GM23338 (cell line): ENCODE results near the gene SPACA4. TPM values are rescaled to one million over a fixed set of nuclear protein-coding genes. Genes with fewer than 3 reads are reported as not detected.

Experiments used
- ATAC-seq: fragments of 200-7000 bp; cut with Tn5 transposase; 3 replicates; pipeline ENCODE4 v1.9.1; 2020
- DNase-seq: peaks from one replicate; pipeline ENCODE4 v3.0.0-alpha.2; 2015; ENCODE audit warnings: low spot score
- H2AFZ ChIP-seq: fragments of 200-600 bp; sonication (generic); 2 replicates; pipeline ENCODE4 v1.8.0; 2016; ENCODE audit warnings: antibody characterized with exemption, mild to moderate bottlenecking, moderate library complexity
- H3F3A ChIP-seq: fragments of 200-600 bp; sonication (generic); replicated peaks from 2 replicates; pipeline ENCODE4 v1.8.0; 2017; ENCODE audit warnings: antibody characterized with exemption, mixed run types, low read depth
- H3K27ac ChIP-seq: fragments of 200-600 bp; sonication (generic); 2 replicates; pipeline ENCODE4 v1.6.1; 2016; ENCODE audit warnings: low read depth
- H3K27me3 ChIP-seq: fragments of 200-600 bp; sonication (generic); 2 replicates; pipeline ENCODE4 v1.8.0; 2016; ENCODE audit warnings: mild to moderate bottlenecking, mixed run types, moderate library complexity; ENCODE audit not compliant: insufficient read depth
- H3K36me3 ChIP-seq: fragments of 200-600 bp; sonication (generic); 2 replicates; pipeline ENCODE4 v1.8.0; 2016; ENCODE audit warnings: mild to moderate bottlenecking; ENCODE audit not compliant: insufficient read depth
- H3K4me1 ChIP-seq: fragments of 200-600 bp; sonication (generic); 2 replicates; pipeline ENCODE4 v1.8.0; 2016; ENCODE audit warnings: mild to moderate bottlenecking, moderate library complexity; ENCODE audit not compliant: insufficient read depth
- H3K4me2 ChIP-seq: fragments of 200-600 bp; sonication (generic); 2 replicates; pipeline ENCODE4 v1.7.1; 2017; ENCODE audit warnings: mixed run types
- H3K4me3 ChIP-seq: fragments of 200-600 bp; sonication (generic); 2 replicates; pipeline ENCODE4 v1.6.1; 2016; ENCODE audit warnings: mixed run types
- H3K79me2 ChIP-seq: fragments of 200-600 bp; sonication (generic); replicated peaks from 2 replicates; pipeline ENCODE4 v1.8.0; 2017; ENCODE audit warnings: mild to moderate bottlenecking; ENCODE audit not compliant: insufficient read depth
- H3K9me2 ChIP-seq: fragments of 200-600 bp; sonication (generic); 2 replicates; pipeline ENCODE4 v1.8.0; 2017; ENCODE audit not compliant: insufficient read depth
- H4K20me1 ChIP-seq: fragments of 200-600 bp; sonication (generic); replicated peaks from 2 replicates; pipeline ENCODE4 v1.8.0; 2017; ENCODE audit warnings: mild to moderate bottlenecking; ENCODE audit not compliant: insufficient read depth
- H3K27ac Mint-ChIP-seq: 2 replicates; pipeline ENCODE4 v1.8.0; 2020; ENCODE audit warnings: inconsistent platforms, mild to moderate bottlenecking, moderate library complexity, mixed read lengths
- H3K27me3 Mint-ChIP-seq: 3 replicates; pipeline ENCODE4 v1.8.0; 2022; ENCODE audit warnings: low read depth, mild to moderate bottlenecking, moderate library complexity, mixed read lengths, inconsistent platforms; ENCODE audit not compliant: insufficient read depth, poor library complexity
- H3K36me3 Mint-ChIP-seq: 3 replicates; pipeline ENCODE4 v1.8.0; 2021; ENCODE audit warnings: low read depth, mild to moderate bottlenecking, inconsistent platforms, moderate library complexity, mixed read lengths
- H3K4me1 Mint-ChIP-seq: 3 replicates; pipeline ENCODE4 v1.8.0; 2020; ENCODE audit warnings: mild to moderate bottlenecking, inconsistent platforms, mixed read lengths
- H3K4me3 Mint-ChIP-seq: 3 replicates; pipeline ENCODE4 v1.8.0; 2021; ENCODE audit warnings: moderate library complexity, mild to moderate bottlenecking, inconsistent platforms, mixed read lengths
- H3K9me3 Mint-ChIP-seq: 3 replicates; pipeline ENCODE4 v1.8.0; 2020; ENCODE audit warnings: moderate library complexity, mild to moderate bottlenecking, inconsistent platforms, mixed read lengths
- CREB1 ChIP-seq: fragments of 250-450 bp; sonication (Bioruptor Pico); IDR thresholded peaks from 2 replicates; pipeline ENCODE4 v1.5.0; 2020; ENCODE audit warnings: low read depth, mild to moderate bottlenecking, moderate library complexity
- NANOG ChIP-seq: IDR thresholded peaks from 2 replicates; pipeline ENCODE4 v1.6.1; 2016; ENCODE audit warnings: antibody characterized with exemption, borderline replicate concordance
- POLR2AphosphoS5 ChIP-seq: IDR thresholded peaks from 2 replicates; pipeline ENCODE4 v1.6.1; 2016; ENCODE audit warnings: antibody characterized with exemption, low read depth
- polyA plus RNA-seq: library from polyadenylated mRNA; unstranded; fragments of >200 nt; fragmentation: Nextera tagmentation; extraction: Ambion mirVana; gene quantifications from 2 replicates; pipeline ENCODE4 v1.2.1, GENCODE V29; 2016
- total RNA-seq: library from RNA; depleted of rRNA; stranded (reverse); fragments of >200 nt; shearing (Covaris generic); gene quantifications from 2 replicates; pipeline ENCODE4 v1.2.3, GENCODE V29; 2014
- TF ChIP-seq, protein P1 (sequence below): fragments of 250-450 bp; sonication (Bioruptor Pico); IDR thresholded peaks from 2 replicates; pipeline ENCODE4 v1.5.0; 2020; ENCODE audit warnings: mild to moderate bottlenecking, moderate library complexity

Gene SPACA4
- total and polyA plus RNA-seq, 2 experiments from 2014 or later = not detected

DNA sequence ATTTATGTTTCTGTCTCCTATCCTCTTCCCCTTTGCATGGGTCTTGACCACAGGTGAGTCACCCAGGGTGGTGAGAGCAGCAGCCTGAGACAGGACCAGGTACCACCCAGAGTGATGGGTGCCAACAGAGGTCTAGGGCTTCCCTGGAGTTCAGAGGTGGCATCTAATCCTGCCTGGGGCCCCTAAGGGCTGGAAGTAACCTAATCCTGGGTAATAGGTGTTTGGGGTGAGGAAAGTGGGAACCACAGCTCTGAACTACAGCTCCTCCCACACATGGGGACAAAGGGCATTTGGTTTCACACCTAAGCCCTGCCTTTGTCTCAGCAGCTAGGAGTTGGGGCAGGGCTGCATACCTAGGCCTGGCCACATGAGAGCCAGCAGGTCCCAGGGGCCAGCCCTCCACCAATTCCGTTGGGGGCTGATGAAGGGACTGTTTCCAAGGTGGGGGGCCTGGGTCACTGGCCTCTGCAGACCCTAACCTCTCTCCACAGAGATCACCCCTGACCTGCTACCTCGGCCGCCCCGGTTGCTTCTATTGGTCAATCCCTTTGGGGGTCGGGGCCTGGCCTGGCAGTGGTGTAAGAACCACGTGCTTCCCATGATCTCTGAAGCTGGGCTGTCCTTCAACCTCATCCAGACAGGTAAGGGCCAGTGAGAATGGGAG, 20.8 kb downstream of the SPACA4 start (continued):
- TF ChIP-seq, protein P1, sequence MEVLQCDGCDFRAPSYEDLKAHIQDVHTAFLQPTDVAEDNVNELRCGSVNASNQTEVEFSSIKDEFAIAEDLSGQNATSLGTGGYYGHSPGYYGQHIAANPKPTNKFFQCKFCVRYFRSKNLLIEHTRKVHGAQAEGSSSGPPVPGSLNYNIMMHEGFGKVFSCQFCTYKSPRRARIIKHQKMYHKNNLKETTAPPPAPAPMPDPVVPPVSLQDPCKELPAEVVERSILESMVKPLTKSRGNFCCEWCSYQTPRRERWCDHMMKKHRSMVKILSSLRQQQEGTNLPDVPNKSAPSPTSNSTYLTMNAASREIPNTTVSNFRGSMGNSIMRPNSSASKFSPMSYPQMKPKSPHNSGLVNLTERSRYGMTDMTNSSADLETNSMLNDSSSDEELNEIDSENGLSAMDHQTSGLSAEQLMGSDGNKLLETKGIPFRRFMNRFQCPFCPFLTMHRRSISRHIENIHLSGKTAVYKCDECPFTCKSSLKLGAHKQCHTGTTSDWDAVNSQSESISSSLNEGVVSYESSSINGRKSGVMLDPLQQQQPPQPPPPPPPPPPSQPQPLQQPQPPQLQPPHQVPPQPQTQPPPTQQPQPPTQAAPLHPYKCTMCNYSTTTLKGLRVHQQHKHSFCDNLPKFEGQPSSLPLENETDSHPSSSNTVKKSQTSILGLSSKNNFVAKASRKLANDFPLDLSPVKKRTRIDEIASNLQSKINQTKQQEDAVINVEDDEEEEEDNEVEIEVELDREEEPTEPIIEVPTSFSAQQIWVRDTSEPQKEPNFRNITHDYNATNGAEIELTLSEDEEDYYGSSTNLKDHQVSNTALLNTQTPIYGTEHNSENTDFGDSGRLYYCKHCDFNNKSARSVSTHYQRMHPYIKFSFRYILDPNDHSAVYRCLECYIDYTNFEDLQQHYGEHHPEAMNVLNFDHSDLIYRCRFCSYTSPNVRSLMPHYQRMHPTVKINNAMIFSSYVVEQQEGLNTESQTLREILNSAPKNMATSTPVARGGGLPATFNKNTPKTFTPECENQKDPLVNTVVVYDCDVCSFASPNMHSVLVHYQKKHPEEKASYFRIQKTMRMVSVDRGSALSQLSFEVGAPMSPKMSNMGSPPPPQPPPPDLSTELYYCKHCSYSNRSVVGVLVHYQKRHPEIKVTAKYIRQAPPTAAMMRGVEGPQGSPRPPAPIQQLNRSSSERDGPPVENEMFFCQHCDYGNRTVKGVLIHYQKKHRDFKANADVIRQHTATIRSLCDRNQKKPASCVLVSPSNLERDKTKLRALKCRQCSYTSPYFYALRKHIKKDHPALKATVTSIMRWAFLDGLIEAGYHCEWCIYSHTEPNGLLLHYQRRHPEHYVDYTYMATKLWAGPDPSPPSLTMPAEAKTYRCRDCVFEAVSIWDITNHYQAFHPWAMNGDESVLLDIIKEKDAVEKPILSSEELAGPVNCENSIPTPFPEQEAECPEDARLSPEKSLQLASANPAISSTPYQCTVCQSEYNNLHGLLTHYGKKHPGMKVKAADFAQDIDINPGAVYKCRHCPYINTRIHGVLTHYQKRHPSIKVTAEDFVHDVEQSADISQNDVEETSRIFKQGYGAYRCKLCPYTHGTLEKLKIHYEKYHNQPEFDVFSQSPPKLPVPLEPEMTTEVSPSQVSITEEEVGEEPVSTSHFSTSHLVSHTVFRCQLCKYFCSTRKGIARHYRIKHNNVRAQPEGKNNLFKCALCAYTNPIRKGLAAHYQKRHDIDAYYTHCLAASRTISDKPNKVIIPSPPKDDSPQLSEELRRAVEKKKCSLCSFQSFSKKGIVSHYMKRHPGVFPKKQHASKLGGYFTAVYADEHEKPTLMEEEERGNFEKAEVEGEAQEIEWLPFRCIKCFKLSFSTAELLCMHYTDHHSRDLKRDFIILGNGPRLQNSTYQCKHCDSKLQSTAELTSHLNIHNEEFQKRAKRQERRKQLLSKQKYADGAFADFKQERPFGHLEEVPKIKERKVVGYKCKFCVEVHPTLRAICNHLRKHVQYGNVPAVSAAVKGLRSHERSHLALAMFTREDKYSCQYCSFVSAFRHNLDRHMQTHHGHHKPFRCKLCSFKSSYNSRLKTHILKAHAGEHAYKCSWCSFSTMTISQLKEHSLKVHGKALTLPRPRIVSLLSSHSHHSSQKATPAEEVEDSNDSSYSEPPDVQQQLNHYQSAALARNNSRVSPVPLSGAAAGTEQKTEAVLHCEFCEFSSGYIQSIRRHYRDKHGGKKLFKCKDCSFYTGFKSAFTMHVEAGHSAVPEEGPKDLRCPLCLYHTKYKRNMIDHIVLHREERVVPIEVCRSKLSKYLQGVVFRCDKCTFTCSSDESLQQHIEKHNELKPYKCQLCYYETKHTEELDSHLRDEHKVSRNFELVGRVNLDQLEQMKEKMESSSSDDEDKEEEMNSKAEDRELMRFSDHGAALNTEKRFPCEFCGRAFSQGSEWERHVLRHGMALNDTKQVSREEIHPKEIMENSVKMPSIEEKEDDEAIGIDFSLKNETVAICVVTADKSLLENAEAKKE (CRISPR knock-in tag) = no peak

DNA sequence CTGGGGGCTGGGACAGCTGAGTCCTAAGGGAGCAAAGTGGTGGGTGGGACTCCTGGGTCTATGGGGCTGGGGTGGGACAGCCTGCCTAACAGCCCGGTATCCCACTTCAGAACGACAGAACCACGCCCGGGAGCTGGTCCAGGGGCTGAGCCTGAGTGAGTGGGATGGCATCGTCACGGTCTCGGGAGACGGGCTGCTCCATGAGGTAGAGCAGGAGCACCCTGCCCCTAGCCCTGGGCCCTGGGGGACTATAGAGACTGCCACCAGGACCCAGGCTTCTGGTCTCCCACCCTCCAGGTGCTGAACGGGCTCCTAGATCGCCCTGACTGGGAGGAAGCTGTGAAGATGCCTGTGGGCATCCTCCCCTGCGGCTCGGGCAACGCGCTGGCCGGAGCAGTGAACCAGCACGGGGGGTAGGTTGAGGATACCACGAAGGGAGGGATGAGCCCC, 21.3 kb downstream of the SPACA4 start:
- Mint-ChIP-seq H3K27me3 (peaks cover 33% of the 10 kb centered on the region), H3K27ac (no peak overlapping the region), H3K4me3 (no peak overlapping the region; the same call in 2 of the 3 replicates), H3K9me3 (no peaks in the 10 kb centered on the region; the same call in 1 of the 3 replicates), H3K4me1 (peaks cover 36% of the 10 kb centered on the region), H3K36me3 (peaks cover 10% of the 10 kb centered on the region; the same call in 2 of the 3 replicates)
- no peak overlapping the region for H2AFZ ChIP-seq
- H3K79me2 ChIP-seq = peaks cover 11% of the 10 kb centered on the region
- no peaks in the 10 kb centered on the region for H3K27me3 ChIP-seq
- peaks cover 13% of the 10 kb centered on the region for H4K20me1 ChIP-seq
- peaks cover 31% of the 10 kb centered on the region; the same call in 1 of the 2 replicates for H3F3A ChIP-seq
- H3K27ac ChIP-seq = no peak overlapping the region
- no peak overlapping the region for H3K4me3 ChIP-seq
- no peaks in the 10 kb centered on the region for H3K9me2 ChIP-seq
- no peaks in the 10 kb centered on the region for H3K36me3 ChIP-seq
- TF ChIP-seq CREB1 (CRISPR knock-in tag) (no peak), POLR2AphosphoS5 (0 out of 2 replicates have a peak, but pooled peaks have one; percentile 12), NANOG (no peak)
- H3K4me1 ChIP-seq = peaks cover 25% of the 10 kb centered on the region
- ATAC-seq = no peak
- no peak overlapping the region for H3K4me2 ChIP-seq
- DNase-seq = no peak
